ENCODE results near the gene WWP2.

GRCh38 chr16:69793526-69793925 is 31.4 kb downstream of the WWP2 start:
- TF ChIP-seq CTCF (conservative IDR thresholded peaks at IDR 0.05; ENCODE audit: low read length) (no peak), EZH2phosphoT487 (IDR thresholded peaks at IDR 0.05; ENCODE audit: borderline replicate concordance) (no peak)
